T-helper 17 cell (primary cell): Measurements from ENCODE around the gene CCL1. TPM values are rescaled to one million over a fixed set of nuclear protein-coding genes. Genes with fewer than 3 reads are reported as not detected.

Experiments
- ATAC-seq: fragments of 150-1000 bp; cut with Tn5 transposase; 2 replicates; pipeline ENCODE4 v1.10.0; 2021; ENCODE audit warnings: mild to moderate bottlenecking, moderate library complexity
- DNase-seq, 3 donors: peaks; one replicate each; pipeline versions ENCODE4 v3.0.0 to v3.0.0-alpha.2; 2020 to 2021
- H3K9me3 ChIP-seq: one replicate; pipeline ENCODE4 v1.7.0; 2013; ENCODE audit warnings: low read length, mild to moderate bottlenecking; ENCODE audit not compliant: control insufficient read depth, poor library complexity, severe bottlenecking
- H3K27ac Mint-ChIP-seq: one replicate; pipeline ENCODE4 v1.8.0; 2022; ENCODE audit warnings: mild to moderate bottlenecking, moderate library complexity, mixed read lengths
- H3K27me3 Mint-ChIP-seq: one replicate; pipeline ENCODE4 v1.8.0; 2022; ENCODE audit warnings: mixed read lengths
- H3K36me3 Mint-ChIP-seq: one replicate; pipeline ENCODE4 v1.8.0; 2022; ENCODE audit warnings: low read depth, mixed read lengths
- H3K4me1 Mint-ChIP-seq: one replicate; pipeline ENCODE4 v1.8.0; 2022; ENCODE audit warnings: mild to moderate bottlenecking, mixed read lengths
- H3K4me3 Mint-ChIP-seq: one replicate; pipeline ENCODE4 v1.8.0; 2022; ENCODE audit warnings: mild to moderate bottlenecking, moderate library complexity, mixed read lengths
- total RNA-seq, 4 donors: library from RNA in 2 of 4; stranded (reverse) in 2 of 4; gene quantifications; one replicate each; pipeline ENCODE4 v1.2.3 and lab custom pipeline; 2022 to 2026

Gene CCL1
- total RNA-seq (not detected), total RNA-seq (lab: John Stamatoyannopoulos, UW) (0 reads per million in 2 donors)

GRCh38 chr17:34363183-34363661 is at the start of gene CCL1:
CCL1 (minus strand) TSS chr17:34363233; CDS start chr17:34363161, 72 bp downstream.
- Mint-ChIP-seq H3K4me3 (no peak within 1 kb of the TSS), H3K36me3 (peaks cover 2% of the 10 kb centered on the region), H3K27ac (no peak within 1 kb of the TSS), H3K4me1 (peaks cover 13% of the 10 kb centered on the region), H3K27me3 (peaks cover 71% of the 10 kb centered on the region)
- no peak for ATAC-seq
- no peaks in the 10 kb centered on the region for H3K9me3 ChIP-seq
- no peak for DNase-seq

GRCh38 chr17:34412534-34412933 is 49.5 kb upstream of the CCL1 start:
- no peak overlapping the region for H3K4me3 Mint-ChIP-seq

GRCh38 chr17:34411646-34412421 is 48.8 kb upstream of the CCL1 start:
- no peak overlapping the region for H3K4me3 Mint-ChIP-seq
- peaks cover 88% of the 10 kb centered on the region for H3K27me3 Mint-ChIP-seq
- H3K9me3 ChIP-seq, result no peaks in the 10 kb centered on the region
- no peak for ATAC-seq
- H3K36me3 Mint-ChIP-seq, result peaks cover 2% of the 10 kb centered on the region
- H3K4me1 Mint-ChIP-seq, result peaks cover 7% of the 10 kb centered on the region
- no peak overlapping the region for H3K27ac Mint-ChIP-seq
- DNase-seq, result no peak

More at GRCh38 chr17:34412534-34412933, 49.5 kb upstream of the CCL1 start:
- H3K9me3 ChIP-seq, result no peaks in the 10 kb centered on the region
- Mint-ChIP-seq H3K27me3 (peaks cover 88% of the 10 kb centered on the region), H3K27ac (no peak overlapping the region), H3K36me3 (peaks cover 2% of the 10 kb centered on the region), H3K4me1 (peaks cover 7% of the 10 kb centered on the region)
- DNase-seq (no peak), ATAC-seq (no peak)

- DNase-seq, result no peak
- ATAC-seq, result no peak
- no peak overlapping the region for H3K4me3 Mint-ChIP-seq
- H3K27me3 Mint-ChIP-seq, result peaks cover 79% of the 10 kb centered on the region
- no peaks in the 10 kb centered on the region for H3K9me3 ChIP-seq
- H3K4me1 Mint-ChIP-seq, result peaks cover 7% of the 10 kb centered on the region
- H3K27ac Mint-ChIP-seq, result no peak overlapping the region
- peaks cover 2% of the 10 kb centered on the region for H3K36me3 Mint-ChIP-seq
Observed at GRCh38 chr17:34409352-34409751, 46.3 kb upstream of the CCL1 start.

- Mint-ChIP-seq H3K36me3 (peaks cover 2% of the 10 kb centered on the region), H3K4me1 (peaks cover 7% of the 10 kb centered on the region), H3K27ac (no peak overlapping the region), H3K4me3 (no peak overlapping the region), H3K27me3 (peaks cover 78% of the 10 kb centered on the region)
- no peaks in the 10 kb centered on the region for H3K9me3 ChIP-seq
- ATAC-seq (no peak), DNase-seq (no peak)
Observed at GRCh38 chr17:34408439-34408838, 45.4 kb upstream of the CCL1 start.

- H3K27ac Mint-ChIP-seq, result no peak overlapping the region
- ATAC-seq, result no peak
Observed at GRCh38 chr17:34406226-34406625, 43.2 kb upstream of the CCL1 start.

GRCh38 chr17:34403006-34403405 is 40.0 kb upstream of the CCL1 start:
- no peaks in the 10 kb centered on the region for H3K9me3 ChIP-seq
- no peak overlapping the region for H3K4me3 Mint-ChIP-seq
- peaks cover 58% of the 10 kb centered on the region for H3K27me3 Mint-ChIP-seq
- no peak for ATAC-seq
- H3K36me3 Mint-ChIP-seq, result peaks cover 2% of the 10 kb centered on the region
- peaks cover 2% of the 10 kb centered on the region for H3K4me1 Mint-ChIP-seq
- no peak for DNase-seq
- no peak overlapping the region for H3K27ac Mint-ChIP-seq

More at GRCh38 chr17:34406226-34406625, 43.2 kb upstream of the CCL1 start:
- H3K4me3 Mint-ChIP-seq, result no peak overlapping the region
- H3K36me3 Mint-ChIP-seq, result peaks cover 2% of the 10 kb centered on the region
- H3K4me1 Mint-ChIP-seq, result peaks cover 4% of the 10 kb centered on the region
- no peaks in the 10 kb centered on the region for H3K9me3 ChIP-seq
- peaks cover 73% of the 10 kb centered on the region for H3K27me3 Mint-ChIP-seq
- DNase-seq, result no peak

- Mint-ChIP-seq H3K4me3 (no peak overlapping the region), H3K36me3 (peaks cover 2% of the 10 kb centered on the region), H3K27me3 (peaks cover 53% of the 10 kb centered on the region), H3K27ac (no peak overlapping the region), H3K4me1 (peaks cover 2% of the 10 kb centered on the region)
- ATAC-seq (no peak), DNase-seq (no peak)
- no peaks in the 10 kb centered on the region for H3K9me3 ChIP-seq
Observed at GRCh38 chr17:34401165-34401564, 38.1 kb upstream of the CCL1 start.

- Mint-ChIP-seq H3K4me3 (no peak overlapping the region), H3K27me3 (peaks cover 51% of the 10 kb centered on the region), H3K4me1 (peaks cover 2% of the 10 kb centered on the region), H3K36me3 (peaks cover 2% of the 10 kb centered on the region), H3K27ac (no peak overlapping the region)
- DNase-seq (no peak), ATAC-seq (no peak)
- H3K9me3 ChIP-seq, result no peaks in the 10 kb centered on the region
Observed at GRCh38 chr17:34400301-34400931, 37.4 kb upstream of the CCL1 start.

- Mint-ChIP-seq H3K27me3 (peaks cover 58% of the 10 kb centered on the region), H3K36me3 (peaks cover 2% of the 10 kb centered on the region), H3K27ac (no peak overlapping the region), H3K4me1 (peaks cover 2% of the 10 kb centered on the region), H3K4me3 (no peak overlapping the region)
- H3K9me3 ChIP-seq, result no peaks in the 10 kb centered on the region
- DNase-seq (no peak), ATAC-seq (no peak)
Observed at GRCh38 chr17:34399725-34400124, 36.7 kb upstream of the CCL1 start.

- H3K4me3 Mint-ChIP-seq, result no peak overlapping the region
- no peaks in the 10 kb centered on the region for H3K9me3 ChIP-seq
- H3K27me3 Mint-ChIP-seq, result peaks cover 60% of the 10 kb centered on the region
- no peak overlapping the region for H3K27ac Mint-ChIP-seq
- DNase-seq (no peak), ATAC-seq (peak; percentile 23)
- H3K36me3 Mint-ChIP-seq, result peaks cover 2% of the 10 kb centered on the region
- peaks cover 2% of the 10 kb centered on the region for H3K4me1 Mint-ChIP-seq
Observed at GRCh38 chr17:34398990-34399389, 36.0 kb upstream of the CCL1 start.

GRCh38 chr17:34397265-34397664 is 34.2 kb upstream of the CCL1 start:
- H3K36me3 Mint-ChIP-seq, result peaks cover 2% of the 10 kb centered on the region
- DNase-seq (no peak), ATAC-seq (no peak)
- H3K9me3 ChIP-seq, result no peaks in the 10 kb centered on the region
- H3K27ac Mint-ChIP-seq, result no peak overlapping the region
- peaks cover 56% of the 10 kb centered on the region for H3K27me3 Mint-ChIP-seq
- peaks cover 2% of the 10 kb centered on the region for H3K4me1 Mint-ChIP-seq
- no peak overlapping the region for H3K4me3 Mint-ChIP-seq

GRCh38 chr17:34393401-34393800 is 30.4 kb upstream of the CCL1 start:
- H3K27me3 Mint-ChIP-seq, result peaks cover 42% of the 10 kb centered on the region
- H3K4me3 Mint-ChIP-seq, result no peak overlapping the region
- H3K27ac Mint-ChIP-seq, result no peak overlapping the region
- peaks cover 2% of the 10 kb centered on the region for H3K36me3 Mint-ChIP-seq
- H3K4me1 Mint-ChIP-seq, result peaks cover 6% of the 10 kb centered on the region
- no peaks in the 10 kb centered on the region for H3K9me3 ChIP-seq
- no peak for ATAC-seq
- no peak for DNase-seq
